Colonic mucosa (tissue), 4 donors: ENCODE data around the gene CDH15. TPM values are rescaled to one million over a fixed set of nuclear protein-coding genes. Genes with fewer than 3 reads are reported as not detected.

Experiments
- DNase-seq: peaks from one replicate; pipeline ENCODE4 v3.0.0-alpha.2; 2020
- H3K27ac ChIP-seq: fragments of 200-600 bp; one replicate; pipeline ENCODE4 v1.8.0; 2021
- H3K27me3 ChIP-seq: fragments of 200-600 bp; one replicate; pipeline ENCODE4 v1.8.0; 2021
- H3K36me3 ChIP-seq: fragments of 200-600 bp; one replicate; pipeline ENCODE4 v1.8.0; 2021
- H3K4me1 ChIP-seq: fragments of 200-600 bp; one replicate; pipeline ENCODE4 v1.8.0; 2021; ENCODE audit warnings: mild to moderate bottlenecking
- H3K4me3 ChIP-seq: fragments of 200-600 bp; one replicate; pipeline ENCODE4 v1.8.0; 2021
- H3K9ac ChIP-seq, 2 donors: one replicate each; pipeline ENCODE4 v1.7.0; 2013; ENCODE audit warnings: control low read depth in 2 of 2, low read depth in 2 of 2, low read length in 2 of 2
- H3K9me3 ChIP-seq: fragments of 200-600 bp; one replicate; pipeline ENCODE4 v1.8.0; 2021
- intact Hi-C: fragments of 100-400 bp; cut with DNase I; formaldehyde crosslinking; loops from one replicate; pipeline ENCODE4 v1.14.1; 2022
- total RNA-seq, 2 donors: library from RNA; stranded (reverse); fragmentation: NEBNext Ultra II Directional in 1 of 2; extraction: Animal tissue kit (Norgen Biotek cat#: 25700) in 1 of 2; gene quantifications; one replicate each; pipeline ENCODE4 v1.2.1, GENCODE V29; 2021
- TF ChIP-seq, protein P1 (sequence below): fragments of 200-600 bp; IDR thresholded peaks from one replicate; pipeline ENCODE4 v1.8.0; 2022; ENCODE audit warnings: antibody characterized with exemption, mild to moderate bottlenecking
- donor health status: healthy.
- donor health status: DM: no; HTN: no; CAD: no.
- donor health status: DM: no; HTN: no; CAD: no.

Gene CDH15
- total RNA-seq, 2 donors from 2014 or later = not detected

DNA sequence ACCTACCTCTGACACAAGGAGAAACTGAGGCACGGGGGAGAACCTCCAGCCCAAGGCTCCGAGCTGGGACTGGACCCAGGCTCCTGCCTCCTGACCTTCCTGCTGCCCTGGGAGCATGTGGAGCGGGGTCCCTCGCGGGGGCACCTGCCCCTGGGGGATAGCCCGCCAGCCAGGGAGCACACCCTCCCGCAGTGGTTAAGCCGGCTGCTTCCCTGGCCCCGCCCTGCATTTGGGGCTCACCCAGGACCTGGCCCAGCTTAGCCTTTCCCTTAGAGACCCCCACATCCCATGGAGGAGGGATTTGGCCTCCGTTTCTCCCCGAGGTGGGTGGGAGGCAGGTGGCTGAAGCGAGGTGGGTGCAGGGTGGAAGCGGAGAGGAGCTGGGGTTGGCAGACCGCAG lies 1.8 kb upstream of the CDH15 start:
- Histone ChIP-seq H3K27ac (no peak overlapping the region), H3K4me1 (peaks cover 8% of the 10 kb centered on the region), H3K9me3 (no peaks in the 10 kb centered on the region), H3K36me3 (no peaks in the 10 kb centered on the region), H3K9ac (no peak overlapping the region), H3K27me3 (peaks cover 24% of the 10 kb centered on the region), H3K4me3 (no peak overlapping the region)
- intact Hi-C loops = loop anchor here (2.0 to 10.0 kb wide), 4 partner anchors 115 to 425 kb away; no protein-coding TSS in a partner anchor
- TF ChIP-seq, protein P1, sequence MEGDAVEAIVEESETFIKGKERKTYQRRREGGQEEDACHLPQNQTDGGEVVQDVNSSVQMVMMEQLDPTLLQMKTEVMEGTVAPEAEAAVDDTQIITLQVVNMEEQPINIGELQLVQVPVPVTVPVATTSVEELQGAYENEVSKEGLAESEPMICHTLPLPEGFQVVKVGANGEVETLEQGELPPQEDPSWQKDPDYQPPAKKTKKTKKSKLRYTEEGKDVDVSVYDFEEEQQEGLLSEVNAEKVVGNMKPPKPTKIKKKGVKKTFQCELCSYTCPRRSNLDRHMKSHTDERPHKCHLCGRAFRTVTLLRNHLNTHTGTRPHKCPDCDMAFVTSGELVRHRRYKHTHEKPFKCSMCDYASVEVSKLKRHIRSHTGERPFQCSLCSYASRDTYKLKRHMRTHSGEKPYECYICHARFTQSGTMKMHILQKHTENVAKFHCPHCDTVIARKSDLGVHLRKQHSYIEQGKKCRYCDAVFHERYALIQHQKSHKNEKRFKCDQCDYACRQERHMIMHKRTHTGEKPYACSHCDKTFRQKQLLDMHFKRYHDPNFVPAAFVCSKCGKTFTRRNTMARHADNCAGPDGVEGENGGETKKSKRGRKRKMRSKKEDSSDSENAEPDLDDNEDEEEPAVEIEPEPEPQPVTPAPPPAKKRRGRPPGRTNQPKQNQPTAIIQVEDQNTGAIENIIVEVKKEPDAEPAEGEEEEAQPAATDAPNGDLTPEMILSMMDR = no peak
- DNase-seq = no peak

DNA sequence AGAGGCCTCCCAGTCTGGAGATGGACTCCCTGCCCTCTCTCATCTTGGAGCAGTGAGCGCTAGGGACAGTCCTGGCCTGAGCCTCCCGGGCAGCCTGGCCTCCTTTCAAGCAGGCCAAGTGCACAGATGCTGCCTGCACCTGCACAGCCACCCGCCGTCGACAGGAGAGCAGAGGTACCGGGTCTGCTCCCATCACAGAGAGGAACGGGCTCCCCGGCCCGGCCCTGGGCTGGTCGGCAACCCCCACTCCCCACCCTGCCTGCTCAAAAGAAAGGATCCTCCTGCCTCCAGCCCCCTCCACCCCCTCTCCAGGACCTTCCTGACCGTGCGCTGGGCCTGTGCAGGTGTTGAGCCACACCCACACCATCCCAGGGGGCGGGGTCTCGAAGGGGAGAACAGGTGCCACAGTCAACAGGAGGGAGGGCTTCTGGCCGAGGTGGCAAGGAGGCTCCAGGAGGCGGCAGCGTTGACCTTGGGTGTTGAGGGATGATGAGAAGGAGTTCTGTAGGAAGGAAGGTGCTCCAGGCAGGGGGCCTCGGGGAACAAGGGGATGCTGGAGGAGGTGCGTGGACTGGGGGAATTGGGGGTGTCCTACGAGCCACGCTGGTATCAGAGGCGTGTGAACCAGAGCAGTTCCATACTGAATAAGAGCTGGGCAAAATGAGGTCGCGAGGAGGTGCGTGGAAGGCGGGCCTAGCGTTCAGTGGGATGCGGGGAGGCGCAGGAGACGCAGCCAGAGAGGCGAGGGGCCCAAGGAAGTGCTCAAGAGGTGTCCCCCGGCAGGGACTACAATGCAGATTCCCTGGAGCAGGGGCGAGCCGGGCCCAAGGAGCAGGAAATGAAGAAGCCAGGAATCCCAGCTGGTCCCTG lies 967 bp upstream of the CDH15 start:
- TF ChIP-seq, protein P1 = no peak
- H3K27ac ChIP-seq = no peak overlapping the region
- H3K4me1 ChIP-seq = peaks cover 8% of the 10 kb centered on the region
- intact Hi-C loops = no loop called here
- no peak overlapping the region for H3K9ac ChIP-seq
- peak overlapping the region; percentile 20 for H3K4me3 ChIP-seq
- DNase-seq = peak; percentile 88
- no peaks in the 10 kb centered on the region for H3K9me3 ChIP-seq
- H3K27me3 ChIP-seq = peaks cover 24% of the 10 kb centered on the region
- no peaks in the 10 kb centered on the region for H3K36me3 ChIP-seq

DNA sequence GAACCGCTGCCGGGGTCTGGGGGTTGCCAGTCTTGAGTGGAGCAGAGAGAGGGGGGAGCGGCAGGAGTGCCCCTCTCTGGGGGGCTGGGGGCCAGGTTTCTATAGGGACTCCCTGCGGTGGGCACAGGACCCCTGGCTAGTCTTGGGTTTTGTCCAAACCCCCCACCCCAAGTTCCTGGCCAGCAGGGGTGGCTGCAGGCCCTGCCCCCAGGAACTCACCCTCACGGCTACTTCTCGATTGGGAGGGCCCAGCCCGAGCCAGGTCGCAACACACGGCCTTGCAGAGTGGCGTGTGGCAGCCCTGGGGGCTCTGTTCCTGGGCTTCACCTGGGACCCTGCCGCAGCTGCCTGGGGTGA lies 601 bp downstream of the CDH15 start:
- no peak overlapping the region for H3K4me3 ChIP-seq
- no peak overlapping the region for H3K27ac ChIP-seq
- H3K4me1 ChIP-seq = peaks cover 7% of the 10 kb centered on the region
- peak overlapping the region in 1 of 2 donors; percentile 26 for H3K9ac ChIP-seq
- intact Hi-C loops = no loop called here
- peaks cover 24% of the 10 kb centered on the region for H3K27me3 ChIP-seq
- TF ChIP-seq, protein P1 = no peak
- no peaks in the 10 kb centered on the region for H3K9me3 ChIP-seq
- no peak for DNase-seq
- no peaks in the 10 kb centered on the region for H3K36me3 ChIP-seq

DNA sequence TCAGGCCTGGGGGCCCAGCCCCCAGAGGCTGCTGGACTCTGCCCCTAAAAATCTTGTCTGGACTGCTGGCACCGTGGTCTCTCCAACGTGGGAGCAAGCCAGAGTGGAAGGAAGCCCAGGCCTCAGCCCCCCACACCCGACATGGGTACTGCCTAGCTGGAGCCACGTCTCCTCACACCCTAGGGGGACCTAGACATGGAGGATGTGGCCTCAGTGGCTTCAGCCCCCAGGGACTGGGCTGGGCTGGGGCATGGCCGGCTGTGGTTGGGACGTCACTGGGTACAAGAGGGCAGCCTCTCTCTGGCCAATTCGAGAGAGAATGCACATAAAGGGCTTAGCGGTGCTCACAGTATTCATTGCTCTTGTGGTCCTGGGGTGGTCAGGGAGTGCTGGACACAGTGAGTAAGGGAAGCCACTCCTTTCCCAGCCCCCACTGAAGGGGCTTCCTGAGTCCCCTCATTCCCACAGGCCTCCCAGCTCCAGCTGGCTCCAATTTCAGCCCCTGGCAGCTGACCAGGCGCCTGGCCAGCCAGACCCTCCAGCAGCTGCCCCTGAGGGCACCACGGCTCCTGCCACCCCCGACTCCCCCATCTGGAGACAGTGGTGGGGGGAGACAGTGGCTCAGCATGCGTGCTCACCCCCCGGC lies 1.1 kb downstream of the CDH15 start:
- DNase-seq = no peak
- Histone ChIP-seq H3K4me1 (peaks cover 4% of the 10 kb centered on the region), H3K4me3 (no peak overlapping the region), H3K27me3 (peaks cover 24% of the 10 kb centered on the region), H3K27ac (no peak overlapping the region), H3K9me3 (no peaks in the 10 kb centered on the region), H3K9ac (no peak overlapping the region), H3K36me3 (no peaks in the 10 kb centered on the region)
- intact Hi-C loops = no loop called here
- TF ChIP-seq, protein P1 = no peak

DNA sequence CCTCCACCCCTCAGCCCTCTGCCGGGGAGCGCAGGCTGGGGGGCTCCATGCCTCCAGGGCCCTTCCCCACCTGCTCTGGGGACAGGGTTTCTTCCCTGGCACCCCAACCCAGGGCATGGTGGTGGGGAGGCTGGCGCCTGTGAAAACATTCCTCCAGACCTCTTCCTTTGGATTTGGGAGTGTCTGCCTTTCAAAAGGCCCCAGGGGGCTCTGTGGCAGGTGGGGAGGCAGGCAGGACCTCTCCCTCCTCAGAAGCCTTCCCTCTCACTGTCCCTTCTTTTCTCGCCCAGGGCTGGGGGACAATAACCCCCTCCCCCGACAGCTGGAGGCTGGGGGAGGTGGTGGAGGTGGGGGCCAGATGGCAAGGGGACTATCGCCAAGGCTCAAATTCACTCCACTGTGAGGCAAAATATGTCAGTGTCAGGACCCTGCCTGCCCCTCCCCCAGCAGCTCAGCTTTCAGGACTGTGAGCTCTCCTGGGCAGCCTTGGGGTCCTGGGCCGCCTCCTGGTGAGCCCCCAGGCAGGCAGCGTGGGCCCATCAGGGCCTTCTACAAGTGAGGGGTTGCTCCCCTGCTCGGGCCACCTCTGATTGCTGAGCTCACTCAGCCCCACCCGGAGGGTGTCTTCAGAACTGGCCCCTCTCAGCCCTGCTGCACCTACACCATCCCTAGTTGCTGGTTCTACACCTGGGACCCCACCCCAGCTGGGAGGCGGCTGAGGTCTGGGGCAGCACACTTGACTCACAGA lies 1.8 kb downstream of the CDH15 start:
- no peak for DNase-seq
- Histone ChIP-seq H3K27ac (no peak overlapping the region), H3K9me3 (no peaks in the 10 kb centered on the region), H3K36me3 (no peaks in the 10 kb centered on the region), H3K27me3 (peaks cover 17% of the 10 kb centered on the region), H3K4me1 (peaks cover 4% of the 10 kb centered on the region), H3K9ac (no peak overlapping the region), H3K4me3 (no peak overlapping the region)
- intact Hi-C loops = no loop called here
- TF ChIP-seq, protein P1 = no peak
